ENCODE results near the gene HDAC9. TPM values are rescaled to one million over a fixed set of nuclear protein-coding genes. Genes with fewer than 3 reads are reported as not detected.
A peak's percentile ranks its signal among the peaks of the same experiment; 100 is the strongest.

HDAC9 gene
- polyA plus RNA-seq, 2 of the 4 experiments (the other 2 are of a cell fraction), result 0.05 to 0.26 TPM

DNA sequence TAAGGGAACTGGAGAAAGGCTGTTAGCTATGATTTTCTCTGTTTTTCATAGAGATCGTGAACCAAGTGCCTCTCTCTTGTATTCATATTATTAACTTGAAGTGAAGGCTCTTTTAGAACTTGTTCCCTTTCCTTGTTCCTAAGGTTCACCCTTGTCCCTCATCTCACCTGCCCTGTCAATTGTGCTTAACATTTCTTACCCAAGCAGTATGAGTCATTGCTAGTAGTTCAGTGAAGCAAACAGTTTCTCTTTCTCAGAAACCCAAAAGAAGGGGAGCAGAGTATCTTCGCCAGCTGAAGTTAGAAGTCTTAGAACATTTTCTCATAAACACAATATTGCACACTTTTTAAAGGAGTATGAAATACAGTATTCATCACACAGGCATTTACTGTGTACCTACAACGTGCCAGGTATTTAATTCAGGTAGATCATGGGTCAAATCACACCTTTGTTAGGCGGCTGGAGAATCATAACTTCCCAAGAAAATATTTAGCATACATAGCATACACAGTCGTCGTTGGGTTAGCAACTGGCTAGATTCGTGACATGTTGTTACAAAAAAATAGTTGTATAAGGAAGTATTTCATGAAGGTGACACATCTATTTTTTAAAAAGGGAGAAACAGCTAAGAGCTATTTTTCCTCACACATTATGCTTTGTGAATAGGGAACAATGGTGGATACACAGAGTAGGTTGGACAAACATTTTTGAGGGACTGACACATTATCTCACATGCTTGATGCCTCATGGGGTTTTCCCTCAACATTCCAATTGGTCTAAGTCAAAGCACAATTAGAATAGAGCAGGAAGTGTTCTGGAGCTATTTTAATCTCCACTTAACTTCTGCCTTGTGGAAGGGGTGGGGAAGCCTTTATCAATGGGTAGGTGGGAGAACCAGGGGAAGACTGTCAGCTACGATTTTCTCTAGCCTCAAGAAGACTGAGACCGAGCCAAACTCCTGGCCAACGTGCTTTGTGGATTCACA is 13.2 kb downstream of the HDAC9 start:
- Histone ChIP-seq H3K27ac (no peak overlapping the region), H3K4me2 (peak overlapping the region; percentile 15; the same call in 2 of the 3 replicates), H3K9me3 (no peaks in the 10 kb centered on the region), H3K4me3 (no peak overlapping the region), H3K4me1 (no peaks in the 10 kb centered on the region; the same call in 2 of the 3 replicates)
- FAIRE-seq, result no peak
- POLR2A ChIA-PET, result no interaction called here
- WGBS (ENCODE audit: missing lambda C conversion rate), result 41% methylated on average over 10 of the region's 10 CpGs
- CTCF ChIA-PET, result interaction anchor here (0.8 to 1.0 kb wide), 2 partner anchors 156 to 162 kb away, joined by 3 read pairs; no protein-coding TSS in a partner anchor
- no peak for TF ChIP-seq HOXB5 (CRISPR knock-in tag; IDR thresholded peaks at IDR 0.05)
- no peak for TF ChIP-seq FOSL2 (IDR thresholded peaks at IDR 0.05)
- peak; percentile 41 for TF ChIP-seq FOSL2 (CRISPR knock-in tag; IDR thresholded peaks at IDR 0.05)
- peak; percentile 23 to 50 for DNase-seq (ENCODE audit: low read depth in 1 of 2, low spot score in 1 of 2)
- ATAC-seq, result peak; percentile 74 to 77

DNA sequence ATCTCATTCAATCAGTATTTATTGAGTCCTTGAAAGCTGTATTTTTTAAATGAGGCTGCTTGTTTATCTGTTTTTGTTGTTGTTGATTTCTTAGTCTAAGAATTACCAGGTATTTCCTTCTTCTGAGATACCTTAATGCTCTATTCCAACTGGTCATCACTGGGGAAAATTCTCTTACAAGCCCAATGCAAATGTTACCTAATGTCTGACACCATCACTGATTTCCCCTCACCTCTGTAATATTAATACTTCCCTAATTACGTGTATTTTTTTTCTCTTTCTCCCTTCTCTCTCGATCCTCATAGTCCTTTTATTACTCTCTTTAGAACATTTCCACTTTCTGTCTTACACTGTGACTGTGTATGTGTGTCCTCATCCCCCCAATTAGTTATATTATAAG is 13.9 kb downstream of the HDAC9 start:
- POLR2A ChIA-PET, result no interaction called here
- ATAC-seq (no peak), FAIRE-seq (no peak), DNase-seq (ENCODE audit: low read depth in 1 of 2, low spot score in 1 of 2) (no peak)
- Histone ChIP-seq H3K4me1 (no peaks in the 10 kb centered on the region; the same call in 2 of the 3 replicates), H3K4me3 (no peak overlapping the region), H3K27ac (no peak overlapping the region), H3K9me3 (no peaks in the 10 kb centered on the region), H3K4me2 (peak overlapping the region; percentile 15; the same call in 1 of the 3 replicates)
- CTCF ChIA-PET, result interaction anchor here (0.8 to 1.0 kb wide), 2 partner anchors 157 to 162 kb away, joined by 3 read pairs; no protein-coding TSS in a partner anchor
- WGBS (ENCODE audit: missing lambda C conversion rate), result 30% methylated on average over 2 of the region's 2 CpGs
- no peak for TF ChIP-seq JUN (IDR thresholded peaks at IDR 0.05)
- TF ChIP-seq FOSB (CRISPR knock-in tag; IDR thresholded peaks at IDR 0.05), result no peak
- TF ChIP-seq, protein P1, sequence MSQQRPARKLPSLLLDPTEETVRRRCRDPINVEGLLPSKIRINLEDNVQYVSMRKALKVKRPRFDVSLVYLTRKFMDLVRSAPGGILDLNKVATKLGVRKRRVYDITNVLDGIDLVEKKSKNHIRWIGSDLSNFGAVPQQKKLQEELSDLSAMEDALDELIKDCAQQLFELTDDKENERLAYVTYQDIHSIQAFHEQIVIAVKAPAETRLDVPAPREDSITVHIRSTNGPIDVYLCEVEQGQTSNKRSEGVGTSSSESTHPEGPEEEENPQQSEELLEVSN (IDR thresholded peaks at IDR 0.05; ENCODE audit: borderline replicate concordance, low read depth), result no peak
- TF ChIP-seq NPAS2 (CRISPR knock-in tag; IDR thresholded peaks at IDR 0.05; ENCODE audit: borderline replicate concordance), result no peak
- no peak for TF ChIP-seq HOXB13 (CRISPR knock-in tag; IDR thresholded peaks at IDR 0.05; ENCODE audit: low read depth)
- TF ChIP-seq FOXS1 (CRISPR knock-in tag; IDR thresholded peaks at IDR 0.05), result no peak
- TF ChIP-seq CHD4 (IDR thresholded peaks at IDR 0.05; ENCODE audit: borderline replicate concordance), result no peak
- no peak for TF ChIP-seq FOSL2 (IDR thresholded peaks at IDR 0.05)
- TF ChIP-seq FOSL2 (CRISPR knock-in tag; IDR thresholded peaks at IDR 0.05), result no peak
- TF ChIP-seq HDAC2 (IDR thresholded peaks at IDR 0.05), result no peak

DNA sequence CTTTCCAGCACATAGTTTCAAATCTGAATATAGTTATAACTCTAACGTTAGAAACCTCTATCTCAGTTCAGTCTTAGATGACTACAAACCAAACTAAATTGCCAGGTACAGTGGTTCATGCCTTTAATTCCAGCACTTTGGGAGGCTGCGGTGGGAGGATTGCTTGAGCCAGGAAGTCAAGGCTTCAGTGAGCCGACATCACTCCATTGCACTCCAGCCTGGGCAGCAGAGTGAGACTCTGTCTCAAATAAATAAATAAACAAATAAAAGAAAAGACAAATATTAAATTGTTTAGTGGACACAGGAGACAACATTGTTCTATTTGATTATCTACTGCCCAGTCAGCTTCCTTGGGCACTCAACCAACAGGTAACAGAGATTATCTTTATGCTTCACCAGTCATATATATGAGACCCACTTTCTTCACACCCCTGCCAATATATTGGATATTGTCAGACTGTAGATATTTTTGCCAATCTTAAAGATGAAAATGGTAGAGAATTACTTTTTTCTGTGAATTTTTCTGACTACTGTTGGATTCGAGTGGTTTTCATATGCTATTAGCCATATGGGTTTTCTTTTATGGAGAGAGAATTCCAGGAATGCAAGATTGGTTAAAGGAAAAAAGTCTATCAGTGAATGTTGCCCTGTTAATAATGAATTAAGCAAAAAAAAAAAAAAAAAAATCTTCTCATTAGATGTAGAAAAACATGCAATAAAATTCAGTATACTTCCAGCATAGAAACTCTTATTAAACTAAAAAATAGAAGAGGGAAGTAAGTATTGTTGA is 16.0 kb downstream of the HDAC9 start:
- no peak for TF ChIP-seq KDM1A (IDR thresholded peaks at IDR 0.05; ENCODE audit: low read depth)
- TF ChIP-seq, protein P2, sequence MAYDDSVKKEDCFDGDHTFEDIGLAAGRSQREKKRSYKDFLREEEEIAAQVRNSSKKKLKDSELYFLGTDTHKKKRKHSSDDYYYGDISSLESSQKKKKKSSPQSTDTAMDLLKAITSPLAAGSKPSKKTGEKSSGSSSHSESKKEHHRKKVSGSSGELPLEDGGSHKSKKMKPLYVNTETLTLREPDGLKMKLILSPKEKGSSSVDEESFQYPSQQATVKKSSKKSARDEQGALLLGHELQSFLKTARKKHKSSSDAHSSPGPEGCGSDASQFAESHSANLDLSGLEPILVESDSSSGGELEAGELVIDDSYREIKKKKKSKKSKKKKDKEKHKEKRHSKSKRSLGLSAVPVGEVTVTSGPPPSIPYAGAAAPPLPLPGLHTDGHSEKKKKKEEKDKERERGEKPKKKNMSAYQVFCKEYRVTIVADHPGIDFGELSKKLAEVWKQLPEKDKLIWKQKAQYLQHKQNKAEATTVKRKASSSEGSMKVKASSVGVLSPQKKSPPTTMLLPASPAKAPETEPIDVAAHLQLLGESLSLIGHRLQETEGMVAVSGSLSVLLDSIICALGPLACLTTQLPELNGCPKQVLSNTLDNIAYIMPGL (CRISPR knock-in tag; IDR thresholded peaks at IDR 0.05; ENCODE audit: borderline replicate concordance), result no peak
- ChIA-PET CTCF (no interaction called here), POLR2A (no interaction called here)
- H3K4me2 ChIP-seq, result no peak overlapping the region
- no peak for FAIRE-seq
- no peaks in the 10 kb centered on the region; the same call in 2 of the 3 replicates for H3K4me1 ChIP-seq
- DNase-seq (ENCODE audit: low read depth in 1 of 2, low spot score in 1 of 2), result no peak
- ATAC-seq, result no peak
- WGBS (ENCODE audit: missing lambda C conversion rate), result 49% methylated on average over 4 of the region's 4 CpGs
- H3K27ac ChIP-seq, result no peak overlapping the region
- H3K4me3 ChIP-seq, result no peak overlapping the region
- H3K9me3 ChIP-seq, result no peaks in the 10 kb centered on the region

DNA sequence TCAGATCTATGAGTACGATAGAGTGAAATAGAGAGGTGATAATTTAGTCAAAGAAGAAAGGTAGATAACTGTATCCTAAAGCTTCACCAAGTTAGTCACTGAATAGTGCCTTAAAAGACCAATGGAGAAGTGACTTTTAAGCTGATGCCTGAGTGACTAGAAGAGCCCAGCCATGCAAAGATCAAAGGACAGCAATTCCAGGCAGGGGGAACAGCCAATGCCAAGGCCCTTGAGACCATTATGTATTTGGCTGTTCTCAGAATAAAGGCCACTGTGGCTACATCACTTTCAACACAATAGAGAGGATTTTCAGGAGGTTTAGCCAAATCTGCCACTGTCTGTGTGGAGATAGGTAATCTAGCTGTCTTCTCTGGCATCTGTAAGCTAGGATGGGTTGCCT is 17.8 kb downstream of the HDAC9 start:
- FAIRE-seq (no peak), DNase-seq (ENCODE audit: low read depth in 1 of 2, low spot score in 1 of 2) (no peak), ATAC-seq (no peak)
- Histone ChIP-seq H3K27ac (no peak overlapping the region), H3K4me1 (no peaks in the 10 kb centered on the region; the same call in 2 of the 3 replicates), H3K4me3 (no peak overlapping the region), H3K4me2 (no peak overlapping the region), H3K9me3 (no peaks in the 10 kb centered on the region)
- TF ChIP-seq ZFP36 (IDR thresholded peaks at IDR 0.05; ENCODE audit: borderline replicate concordance, partially characterized antibody), result no peak
- TF ChIP-seq RCOR1 (IDR thresholded peaks at IDR 0.05; ENCODE audit: low read depth, low read length), result no peak
- POLR2A ChIA-PET, result no interaction called here
- 46% methylated on average over 1 of the region's 1 CpG for WGBS (ENCODE audit: missing lambda C conversion rate)
- CTCF ChIA-PET, result no interaction called here
